DOHH2 (cell line): ENCODE data around the gene RAB20.

ENCODE experiments used
- H3F3A ChIP-seq: fragments of 200-600 bp; sonication (generic), shearing (Covaris generic); 2 replicates; pipeline ENCODE4 v1.6.0; 2016; ENCODE audit warnings: antibody characterized with exemption, mild to moderate bottlenecking; ENCODE audit not compliant: control insufficient read depth, insufficient read depth
- H3K27ac ChIP-seq: fragments of 200-600 bp; sonication (generic); 2 replicates; pipeline ENCODE4 v1.5.1; 2014; ENCODE audit warnings: low read depth, mild to moderate bottlenecking, low read length, moderate library complexity
- H3K27me3 ChIP-seq: fragments of 200-600 bp; sonication (generic); 2 replicates; pipeline ENCODE4 v1.6.1; 2014; ENCODE audit warnings: mild to moderate bottlenecking, low read length, mixed read lengths; ENCODE audit not compliant: control insufficient read depth
- H3K36me3 ChIP-seq: fragments of 200-600 bp; sonication (generic); 2 replicates; pipeline ENCODE4 v1.6.1; 2014; ENCODE audit warnings: mild to moderate bottlenecking, low read length, moderate library complexity, mixed read lengths; ENCODE audit not compliant: control insufficient read depth
- H3K4me1 ChIP-seq: fragments of 200-600 bp; sonication (generic); 2 replicates; pipeline ENCODE4 v1.6.1; 2014; ENCODE audit warnings: mild to moderate bottlenecking, low read length, mixed read lengths; ENCODE audit not compliant: control insufficient read depth
- H3K4me2 ChIP-seq: fragments of 200-600 bp; sonication (generic); 2 replicates; pipeline ENCODE4 v1.6.0; 2014; ENCODE audit warnings: mild to moderate bottlenecking, low read length, moderate library complexity
- H3K4me3 ChIP-seq: fragments of 200-600 bp; sonication (generic); 2 replicates; pipeline ENCODE4 v1.5.1; 2014; ENCODE audit warnings: mild to moderate bottlenecking, low read length, mixed read lengths
- H3K79me2 ChIP-seq: fragments of 200-600 bp; sonication (generic); 2 replicates; pipeline ENCODE4 v1.6.1; 2014; ENCODE audit warnings: mild to moderate bottlenecking, low read length, mixed read lengths; ENCODE audit not compliant: control insufficient read depth
- H3K9me2 ChIP-seq: fragments of 200-600 bp; sonication (generic); replicated peaks from 2 replicates; pipeline ENCODE4 v1.6.1; 2014; ENCODE audit warnings: mild to moderate bottlenecking, low read length, mixed read lengths; ENCODE audit not compliant: control insufficient read depth
- H3K9me3 ChIP-seq: fragments of 200-600 bp; sonication (generic); 2 replicates; pipeline ENCODE4 v1.6.1; 2014; ENCODE audit warnings: antibody characterized with exemption, low read length, mixed read lengths; ENCODE audit not compliant: control insufficient read depth, insufficient read depth
- H4K20me1 ChIP-seq: fragments of 200-600 bp; sonication (generic); 2 replicates; pipeline ENCODE4 v1.6.0; 2014; ENCODE audit warnings: low read depth, mild to moderate bottlenecking, antibody characterized with exemption, low read length, moderate library complexity; ENCODE audit not compliant: control insufficient read depth, insufficient read depth
- CTCF ChIP-seq: fragments of 200-600 bp; sonication (generic); IDR thresholded peaks from one replicate; pipeline ENCODE4 v1.5.1; 2014; ENCODE audit warnings: antibody characterized with exemption, mild to moderate bottlenecking, low read depth, low read length; ENCODE audit not compliant: poor library complexity, severe bottlenecking
- EZH2phosphoT487 ChIP-seq: fragments of 200-600 bp; sonication (generic); IDR thresholded peaks from 2 replicates; pipeline ENCODE4 v1.6.1; 2017; ENCODE audit warnings: borderline replicate concordance, mild to moderate bottlenecking, antibody characterized with exemption, low read length, moderate library complexity, mixed read lengths

RAB20 gene

GRCh38 chr13:110605132-110605531 is 43.6 kb upstream of the RAB20 start:
- Histone ChIP-seq H3F3A (no peaks in the 10 kb centered on the region), H4K20me1 (no peaks in the 10 kb centered on the region), H3K36me3 (no peaks in the 10 kb centered on the region), H3K9me2 (no peaks in the 10 kb centered on the region), H3K4me3 (no peak overlapping the region), H3K4me1 (no peaks in the 10 kb centered on the region), H3K4me2 (no peak overlapping the region), H3K27me3 (peaks cover 3% of the 10 kb centered on the region; the same call in 1 of the 2 replicates), H3K9me3 (no peaks in the 10 kb centered on the region), H3K27ac (no peak overlapping the region), H3K79me2 (no peaks in the 10 kb centered on the region)
- TF ChIP-seq CTCF, result no peak
- TF ChIP-seq EZH2phosphoT487, result no peak

- TF ChIP-seq EZH2phosphoT487, result no peak
- no peak for TF ChIP-seq CTCF
- no peaks in the 10 kb centered on the region for H3K9me3 ChIP-seq
- H3K4me2 ChIP-seq, result no peak overlapping the region
- H4K20me1 ChIP-seq, result no peaks in the 10 kb centered on the region
- no peaks in the 10 kb centered on the region for H3K79me2 ChIP-seq
- H3K27ac ChIP-seq, result no peak overlapping the region
- H3K9me2 ChIP-seq, result no peaks in the 10 kb centered on the region
- H3F3A ChIP-seq, result no peaks in the 10 kb centered on the region
- H3K4me1 ChIP-seq, result no peaks in the 10 kb centered on the region
- H3K4me3 ChIP-seq, result no peak overlapping the region
- no peaks in the 10 kb centered on the region for H3K36me3 ChIP-seq
- peaks cover 3% of the 10 kb centered on the region; the same call in 1 of the 2 replicates for H3K27me3 ChIP-seq
Observed at GRCh38 chr13:110600980-110601379, 39.5 kb upstream of the RAB20 start.

GRCh38 chr13:110600261-110600819 is 38.8 kb upstream of the RAB20 start:
- TF ChIP-seq CTCF (no peak), EZH2phosphoT487 (no peak)
- Histone ChIP-seq H3K27ac (no peak overlapping the region), H3F3A (no peaks in the 10 kb centered on the region), H3K36me3 (no peaks in the 10 kb centered on the region), H3K9me2 (no peaks in the 10 kb centered on the region), H3K4me2 (no peak overlapping the region), H3K27me3 (peaks cover 3% of the 10 kb centered on the region; the same call in 1 of the 2 replicates), H3K4me3 (no peak overlapping the region), H4K20me1 (no peaks in the 10 kb centered on the region), H3K4me1 (no peaks in the 10 kb centered on the region), H3K9me3 (no peaks in the 10 kb centered on the region), H3K79me2 (no peaks in the 10 kb centered on the region)
